NCI-H1694 treated with DMSO at 0.1 percent for 48 hours (cell line): ENCODE data around the gene PRKCG.

ENCODE experiments used
- DNase-seq: peaks from one replicate; lab custom pipeline; 2025; lab: John Stamatoyannopoulos, UW

Gene PRKCG

DNA sequence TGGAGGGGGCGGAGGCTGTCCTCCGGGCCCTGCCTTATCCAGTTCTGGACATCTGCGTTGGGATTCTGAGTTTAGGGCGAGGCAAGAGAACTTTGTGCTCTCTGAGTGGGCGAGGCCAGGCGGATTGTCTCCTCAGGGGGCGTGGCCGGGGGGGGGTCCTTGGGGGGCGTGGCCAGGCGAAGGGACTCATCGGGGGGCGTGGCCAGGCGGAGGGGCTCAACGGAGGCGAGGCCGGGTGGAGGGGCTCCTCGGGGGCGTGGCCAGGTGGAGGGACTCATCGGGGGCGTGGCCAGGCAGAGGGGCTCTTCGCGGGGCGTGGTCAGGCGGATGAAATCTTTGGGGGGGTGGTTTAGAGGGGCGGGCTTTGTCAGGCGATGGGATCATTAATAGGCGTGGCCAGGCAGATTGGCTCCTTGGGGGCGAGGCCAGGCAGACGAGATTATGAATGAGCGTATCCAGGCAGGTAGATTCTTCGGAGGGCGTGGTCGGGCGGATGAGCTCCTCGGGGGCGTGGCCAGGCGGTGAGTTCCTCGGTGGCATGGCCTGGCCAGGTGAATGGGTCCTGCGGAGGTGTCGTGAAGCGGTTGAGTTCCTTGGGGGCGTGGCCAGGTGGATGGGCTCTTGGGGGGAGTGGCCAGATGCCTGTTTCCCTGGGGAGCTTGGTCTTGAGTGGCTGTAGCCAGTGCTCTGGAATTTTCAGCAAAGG lies 16.8 kb downstream of the PRKCG start:
- DNase-seq, result no peak

DNA sequence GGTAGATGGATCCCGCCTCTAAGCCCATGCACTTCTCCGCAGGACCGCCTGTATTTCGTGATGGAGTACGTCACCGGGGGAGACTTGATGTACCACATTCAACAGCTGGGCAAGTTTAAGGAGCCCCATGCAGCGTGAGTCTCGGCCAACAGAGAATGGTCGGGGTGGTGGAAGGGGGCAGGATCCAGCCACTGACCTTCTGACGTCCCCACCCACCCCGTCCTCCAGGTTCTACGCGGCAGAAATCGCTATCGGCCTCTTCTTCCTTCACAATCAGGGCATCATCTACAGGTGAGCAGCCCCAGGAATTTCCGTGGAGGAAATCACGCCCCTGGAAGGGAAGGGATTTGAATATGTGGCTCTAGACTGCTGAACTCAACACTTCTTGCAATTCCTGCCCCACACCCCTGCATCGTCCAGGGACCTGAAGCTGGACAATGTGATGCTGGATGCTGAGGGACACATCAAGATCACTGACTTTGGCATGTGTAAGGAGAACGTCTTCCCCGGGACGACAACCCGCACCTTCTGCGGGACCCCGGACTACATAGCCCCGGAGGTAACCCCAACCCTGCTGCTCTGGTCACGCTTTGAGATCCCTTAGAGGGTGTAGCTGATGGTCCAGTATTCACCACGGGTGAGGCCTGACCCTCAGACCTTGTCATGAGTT lies 18.3 kb downstream of the PRKCG start:
- no peak for DNase-seq

DNA sequence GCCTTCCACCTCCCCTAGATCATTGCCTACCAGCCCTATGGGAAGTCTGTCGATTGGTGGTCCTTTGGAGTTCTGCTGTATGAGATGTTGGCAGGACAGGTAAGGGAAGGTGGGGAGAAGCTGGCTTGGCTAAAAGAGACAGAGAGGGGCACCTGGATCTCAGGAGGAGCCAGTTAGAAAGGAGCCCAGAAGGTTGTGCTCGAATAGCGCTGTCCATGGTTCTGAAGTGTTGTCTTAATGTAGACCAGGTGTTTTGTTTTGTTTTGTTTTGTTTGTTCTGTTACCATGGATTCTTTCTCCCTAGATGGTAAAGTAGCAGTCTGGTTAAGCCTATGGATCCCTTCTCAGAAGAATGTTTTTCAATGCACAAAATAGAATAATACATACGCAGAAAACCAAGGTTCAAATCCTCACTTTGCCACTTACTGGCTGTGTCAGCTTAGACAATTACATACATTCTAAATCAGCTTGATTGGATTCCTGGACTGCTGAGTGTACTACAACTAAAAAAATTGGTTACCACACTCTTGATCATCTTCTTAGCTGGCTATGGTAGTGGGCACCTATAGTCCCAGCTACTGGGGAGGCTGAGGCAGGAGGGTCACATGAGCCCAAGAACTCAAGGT lies 21.2 kb downstream of the PRKCG start:
- no peak for DNase-seq

DNA sequence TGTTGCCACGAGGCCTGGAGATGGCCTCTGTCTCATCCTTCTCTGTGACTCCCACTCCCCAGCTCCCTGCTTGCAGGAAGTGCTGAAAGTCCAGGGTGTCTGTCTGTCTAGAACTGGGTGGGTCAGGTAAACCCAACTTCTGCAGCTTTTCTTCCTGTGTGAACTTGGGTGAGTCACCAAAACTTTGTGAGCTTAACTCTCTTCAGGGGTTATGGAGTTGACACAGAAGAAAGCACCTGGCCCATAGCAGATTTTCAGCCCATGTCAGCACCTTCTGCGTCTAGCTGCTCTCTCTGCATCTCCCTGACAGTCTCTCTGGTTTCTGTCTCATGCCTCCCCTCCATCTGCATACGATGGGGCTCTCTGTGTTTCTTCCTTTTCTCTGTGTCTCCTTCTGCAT lies 22.9 kb downstream of the PRKCG start:
- DNase-seq, result no peak

GRCh38 chr19:53905787-53906186 lies 23.8 kb downstream of the PRKCG start:
- DNase-seq, result no peak

DNA sequence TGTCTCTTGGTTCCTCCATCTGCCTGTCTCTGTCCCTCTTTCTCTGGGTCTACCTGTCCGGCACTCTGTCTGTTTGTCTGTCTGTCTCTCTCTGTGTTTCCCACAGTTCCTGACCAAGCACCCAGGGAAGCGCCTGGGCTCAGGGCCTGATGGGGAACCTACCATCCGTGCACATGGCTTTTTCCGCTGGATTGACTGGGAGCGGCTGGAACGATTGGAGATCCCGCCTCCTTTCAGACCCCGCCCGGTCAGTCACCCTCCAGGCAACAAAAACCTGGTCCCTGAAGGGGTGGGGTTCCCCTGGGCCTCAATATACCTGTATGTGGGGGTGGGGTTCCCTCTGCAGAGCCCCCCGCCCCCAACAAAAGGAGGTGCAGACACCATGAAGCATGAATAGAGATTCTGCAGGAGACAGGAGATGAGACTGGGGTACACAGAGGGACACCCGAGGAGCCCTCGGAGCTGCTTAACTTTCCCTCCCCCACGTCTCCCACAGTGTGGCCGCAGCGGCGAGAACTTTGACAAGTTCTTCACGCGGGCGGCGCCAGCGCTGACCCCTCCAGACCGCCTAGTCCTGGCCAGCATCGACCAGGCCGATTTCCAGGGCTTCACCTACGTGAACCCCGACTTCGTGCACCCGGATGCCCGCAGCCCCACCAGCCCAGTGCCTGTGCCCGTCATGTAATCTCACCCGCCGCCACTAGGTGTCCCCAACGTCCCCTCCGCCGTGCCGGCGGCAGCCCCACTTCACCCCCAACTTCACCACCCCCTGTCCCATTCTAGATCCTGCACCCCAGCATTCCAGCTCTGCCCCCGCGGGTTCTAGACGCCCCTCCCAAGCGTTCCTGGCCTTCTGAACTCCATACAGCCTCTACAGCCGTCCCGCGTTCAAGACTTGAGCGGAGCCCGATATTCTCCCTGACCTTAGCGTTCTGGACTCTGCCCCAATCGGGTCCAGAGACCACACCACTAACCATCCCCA lies 24.5 kb downstream of the PRKCG start:
- no peak for DNase-seq

GRCh38 chr19:53907193-53907581 lies 25.2 kb downstream of the PRKCG start:
- no peak for DNase-seq

- DNase-seq, result no peak
Observed at GRCh38 chr19:53907690-53908089, 25.7 kb downstream of the PRKCG start.

- no peak for DNase-seq
Observed at GRCh38 chr19:53908106-53908934, 26.3 kb downstream of the PRKCG start.

- DNase-seq, result no peak
Observed at GRCh38 chr19:53908935-53909415, 27.0 kb downstream of the PRKCG start, which contains the start of gene CACNG7. TSS of gene CACNG7 (plus strand) at chr19:53909278. CDS start at chr19:53912832, 3,554 bp downstream.

DNA sequence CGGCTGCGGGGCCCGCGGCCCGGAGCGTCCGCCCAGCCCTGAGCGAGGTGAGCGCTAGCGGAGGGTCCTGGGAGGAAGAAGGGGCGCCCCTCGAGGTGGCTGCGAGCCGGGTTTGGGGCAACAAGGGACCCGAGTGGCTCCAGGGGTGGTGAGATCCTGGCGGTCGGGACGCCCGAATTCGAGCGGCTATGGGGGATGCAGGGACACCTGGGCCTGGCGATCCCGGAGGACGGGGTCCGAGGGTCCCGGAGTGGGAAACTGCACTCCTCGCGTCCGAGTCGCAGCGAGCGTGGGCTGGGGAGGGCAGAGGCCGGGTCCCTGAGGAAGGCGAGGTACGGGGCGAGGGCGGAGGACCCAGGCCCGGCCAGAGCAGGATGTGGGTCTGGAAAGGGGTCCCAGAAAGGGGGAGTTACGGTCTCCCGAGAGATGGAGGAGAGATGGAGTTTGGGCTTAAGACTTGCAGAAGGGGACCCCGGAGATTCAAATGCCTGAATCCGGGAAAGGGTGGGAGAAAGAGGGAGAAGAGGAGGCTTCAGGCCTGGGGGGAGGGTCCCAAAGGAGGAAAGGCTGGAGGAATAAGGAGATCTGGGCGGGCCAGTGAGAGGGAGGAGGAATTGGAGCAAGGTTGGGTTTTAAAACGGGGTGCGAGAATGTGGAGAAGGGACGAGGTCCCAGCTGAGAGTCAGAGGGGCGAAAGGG lies 27.6 kb downstream of the PRKCG start:
- DNase-seq, result no peak

- DNase-seq, result no peak
Observed at GRCh38 chr19:53910170-53910518, 28.1 kb downstream of the PRKCG start.

- no peak for DNase-seq
Observed at GRCh38 chr19:53912653-53913052, 30.7 kb downstream of the PRKCG start.

DNA sequence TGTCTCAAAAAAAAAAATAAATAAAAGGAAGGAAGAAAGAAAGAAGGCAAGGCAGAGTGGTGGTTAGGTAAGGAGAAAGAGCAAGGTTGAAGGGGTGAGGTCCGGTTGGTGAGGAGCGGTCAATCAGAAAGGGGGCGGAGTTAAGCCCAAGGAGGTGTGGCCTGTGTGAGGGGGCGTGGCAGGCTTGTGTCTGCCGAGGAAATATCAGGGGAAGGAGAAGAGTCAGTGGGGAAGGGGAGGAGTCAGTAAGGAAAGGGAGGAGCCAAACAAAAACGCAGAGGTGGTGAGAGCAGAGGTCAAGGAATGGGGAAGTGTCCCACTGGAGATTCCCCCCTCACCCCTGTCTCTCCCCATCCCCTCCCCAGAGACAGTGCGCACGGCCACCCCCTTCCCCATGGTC lies 33.0 kb downstream of the PRKCG start:
- DNase-seq, result no peak

GRCh38 chr19:53916004-53916403 lies 34.0 kb downstream of the PRKCG start:
- no peak for DNase-seq

DNA sequence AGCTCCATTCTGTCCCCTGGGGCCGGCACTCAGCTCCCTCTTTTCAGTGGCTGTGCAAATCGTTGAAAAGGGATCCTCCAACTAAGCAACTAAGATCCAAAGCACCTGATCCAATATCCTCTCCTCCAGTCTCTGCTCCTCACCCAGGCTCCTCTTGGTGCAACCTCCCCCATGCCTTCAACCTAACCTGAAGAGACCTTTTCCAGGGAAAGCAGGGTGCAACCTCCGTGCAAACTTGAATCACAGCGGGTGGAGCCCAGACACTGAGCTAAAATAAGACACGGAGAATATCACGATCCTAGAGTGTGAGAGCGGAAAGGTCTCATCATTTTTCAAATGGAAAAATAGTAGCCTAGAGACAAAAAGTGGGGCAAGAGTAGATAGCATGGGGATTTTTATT lies 35.4 kb downstream of the PRKCG start:
- DNase-seq, result no peak

DNA sequence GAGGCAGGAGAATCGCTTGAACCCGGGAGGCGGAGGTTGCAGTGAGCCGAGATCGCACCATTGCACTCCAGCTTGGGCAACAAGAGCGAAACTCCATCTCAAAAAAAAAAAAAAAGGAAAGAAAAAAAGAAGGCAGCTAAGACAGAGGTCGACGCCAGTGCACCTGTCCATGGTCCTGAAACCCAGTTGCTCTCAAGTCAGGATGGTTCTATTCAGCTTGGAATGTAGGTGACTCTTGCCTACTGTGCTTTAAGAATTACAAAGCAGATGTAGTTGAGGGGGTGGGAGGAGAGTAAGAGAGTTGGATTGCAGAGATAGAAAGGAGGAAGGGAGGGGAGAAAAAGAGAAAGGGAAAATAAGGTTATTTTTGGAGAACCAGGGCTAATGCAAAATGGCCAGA lies 45.7 kb downstream of the PRKCG start:
- no peak for DNase-seq

GRCh38 chr19:53936029-53936428 lies 54.0 kb downstream of the PRKCG start:
- DNase-seq, result no peak

- DNase-seq, result no peak
Observed at GRCh38 chr19:53942001-53942786, 60.2 kb downstream of the PRKCG start.

DNA sequence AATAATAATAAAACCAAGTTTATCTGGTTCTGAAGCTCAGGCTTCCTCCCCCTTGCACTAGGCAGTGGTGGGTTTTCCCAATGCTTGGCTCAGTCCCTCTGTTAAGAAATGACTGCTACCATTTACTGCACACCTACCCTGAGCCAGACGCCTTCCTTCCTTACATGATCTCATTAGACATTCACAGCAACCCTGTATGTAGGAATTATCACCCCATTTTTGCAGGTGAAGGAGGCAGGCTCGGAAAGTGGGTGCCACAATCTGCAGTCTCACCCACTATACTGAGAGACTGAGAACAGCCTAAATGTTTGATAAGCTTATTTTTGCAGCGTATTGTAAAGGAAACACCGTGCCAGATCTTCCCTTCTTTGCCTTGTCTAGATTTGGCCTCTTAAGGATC lies 62.4 kb downstream of the PRKCG start:
- DNase-seq, result no peak
